ENCODE measurements around the gene TNS3.

TNS3 gene

DNA sequence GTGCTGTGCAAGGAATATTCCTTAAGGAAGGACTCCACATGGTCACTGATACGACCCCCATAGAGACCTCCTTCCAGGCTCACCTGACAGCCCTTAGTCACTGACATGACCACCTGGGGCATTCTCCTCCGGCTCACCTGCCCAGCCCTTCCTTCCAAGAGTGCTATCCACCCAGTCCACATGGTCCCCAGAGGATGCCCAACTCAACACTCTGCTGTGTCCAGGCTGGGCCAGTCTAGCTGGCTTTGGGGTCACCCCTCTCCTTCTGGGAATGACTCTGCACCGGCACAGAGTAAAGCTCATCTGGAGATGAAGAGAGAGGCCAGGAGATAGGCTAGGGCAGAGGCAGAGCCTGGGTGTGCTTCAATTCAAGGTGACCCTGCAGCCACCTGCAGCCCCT, 300.8 kb downstream of the TNS3 start:
- TF ChIP-seq, protein P1, sequence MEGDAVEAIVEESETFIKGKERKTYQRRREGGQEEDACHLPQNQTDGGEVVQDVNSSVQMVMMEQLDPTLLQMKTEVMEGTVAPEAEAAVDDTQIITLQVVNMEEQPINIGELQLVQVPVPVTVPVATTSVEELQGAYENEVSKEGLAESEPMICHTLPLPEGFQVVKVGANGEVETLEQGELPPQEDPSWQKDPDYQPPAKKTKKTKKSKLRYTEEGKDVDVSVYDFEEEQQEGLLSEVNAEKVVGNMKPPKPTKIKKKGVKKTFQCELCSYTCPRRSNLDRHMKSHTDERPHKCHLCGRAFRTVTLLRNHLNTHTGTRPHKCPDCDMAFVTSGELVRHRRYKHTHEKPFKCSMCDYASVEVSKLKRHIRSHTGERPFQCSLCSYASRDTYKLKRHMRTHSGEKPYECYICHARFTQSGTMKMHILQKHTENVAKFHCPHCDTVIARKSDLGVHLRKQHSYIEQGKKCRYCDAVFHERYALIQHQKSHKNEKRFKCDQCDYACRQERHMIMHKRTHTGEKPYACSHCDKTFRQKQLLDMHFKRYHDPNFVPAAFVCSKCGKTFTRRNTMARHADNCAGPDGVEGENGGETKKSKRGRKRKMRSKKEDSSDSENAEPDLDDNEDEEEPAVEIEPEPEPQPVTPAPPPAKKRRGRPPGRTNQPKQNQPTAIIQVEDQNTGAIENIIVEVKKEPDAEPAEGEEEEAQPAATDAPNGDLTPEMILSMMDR (IDR thresholded peaks at IDR 0.05; ENCODE audit: low read depth, low read length) = no peak
- no peak for DNase-seq (ENCODE audit: extremely low read depth, low read depth)

DNA sequence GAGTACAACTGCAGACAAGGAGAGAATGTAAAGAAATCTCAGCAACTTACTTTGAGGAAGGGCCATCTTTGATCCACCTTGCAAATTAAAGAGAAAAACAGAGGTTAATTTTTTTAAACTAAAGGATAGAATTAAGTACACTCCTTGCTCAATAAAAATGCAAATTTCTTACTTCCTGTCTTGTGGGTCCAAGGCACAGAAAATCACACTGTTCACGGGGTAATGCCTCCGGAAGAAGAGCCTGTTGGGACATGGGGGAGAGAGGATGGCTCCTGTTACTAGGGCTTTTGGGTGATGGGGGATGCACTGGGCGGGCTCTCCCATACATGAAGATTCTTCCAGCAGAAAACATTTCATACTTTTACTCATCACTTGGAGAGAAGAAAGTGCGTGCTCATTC, 301.8 kb downstream of the TNS3 start:
- DNase-seq (ENCODE audit: extremely low read depth, low read depth) = no peak
- TF ChIP-seq, protein P1 (IDR thresholded peaks at IDR 0.05; ENCODE audit: low read depth, low read length) = no peak

DNA sequence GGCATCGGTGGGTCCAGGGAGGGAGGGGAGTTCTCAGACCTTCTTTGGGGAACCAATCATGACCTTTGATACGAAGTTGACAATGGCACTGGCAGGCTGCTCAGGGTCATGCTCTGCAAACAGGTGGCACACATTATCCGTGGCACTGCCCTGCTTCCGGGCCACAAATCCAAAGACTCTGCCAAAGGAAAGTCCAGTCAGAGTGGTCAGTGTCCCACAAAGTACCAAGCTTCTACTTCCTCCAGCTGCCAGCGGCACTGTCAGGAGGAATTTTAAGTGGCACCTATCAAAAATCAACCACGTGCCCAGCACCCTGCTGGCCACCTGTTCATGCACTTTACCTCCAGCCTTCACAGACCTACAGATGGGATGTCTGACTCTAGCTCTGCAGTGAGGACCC, 303.9 kb downstream of the TNS3 start:
- TF ChIP-seq, protein P1 (IDR thresholded peaks at IDR 0.05; ENCODE audit: low read depth, low read length) = no peak
- DNase-seq (ENCODE audit: extremely low read depth, low read depth) = no peak

DNA sequence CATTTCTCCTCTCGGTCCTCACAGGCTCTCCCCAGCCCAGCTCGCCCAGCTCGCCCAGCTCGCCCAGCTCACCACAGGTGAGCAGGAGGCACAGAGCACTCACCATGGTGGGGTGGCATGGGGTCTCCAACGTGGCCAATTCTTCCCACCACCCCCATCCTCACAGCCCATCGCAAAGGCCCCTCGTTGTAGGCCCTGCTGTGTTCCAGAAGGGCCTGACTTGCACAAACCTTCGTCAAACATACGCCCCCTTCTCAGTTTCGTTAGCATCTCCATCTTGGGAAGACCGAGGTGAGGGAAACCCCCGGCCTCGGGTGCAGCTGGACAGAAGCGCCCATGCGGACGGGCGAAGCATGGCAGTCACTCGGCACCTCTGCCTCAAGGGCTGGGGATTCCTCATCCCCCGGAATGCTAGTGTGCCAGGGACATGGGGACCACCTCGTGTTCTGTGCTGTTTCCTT, 304.6 kb downstream of the TNS3 start:
- no peak for DNase-seq (ENCODE audit: extremely low read depth, low read depth)
- TF ChIP-seq, protein P1 (IDR thresholded peaks at IDR 0.05; ENCODE audit: low read depth, low read length) = no peak

DNA sequence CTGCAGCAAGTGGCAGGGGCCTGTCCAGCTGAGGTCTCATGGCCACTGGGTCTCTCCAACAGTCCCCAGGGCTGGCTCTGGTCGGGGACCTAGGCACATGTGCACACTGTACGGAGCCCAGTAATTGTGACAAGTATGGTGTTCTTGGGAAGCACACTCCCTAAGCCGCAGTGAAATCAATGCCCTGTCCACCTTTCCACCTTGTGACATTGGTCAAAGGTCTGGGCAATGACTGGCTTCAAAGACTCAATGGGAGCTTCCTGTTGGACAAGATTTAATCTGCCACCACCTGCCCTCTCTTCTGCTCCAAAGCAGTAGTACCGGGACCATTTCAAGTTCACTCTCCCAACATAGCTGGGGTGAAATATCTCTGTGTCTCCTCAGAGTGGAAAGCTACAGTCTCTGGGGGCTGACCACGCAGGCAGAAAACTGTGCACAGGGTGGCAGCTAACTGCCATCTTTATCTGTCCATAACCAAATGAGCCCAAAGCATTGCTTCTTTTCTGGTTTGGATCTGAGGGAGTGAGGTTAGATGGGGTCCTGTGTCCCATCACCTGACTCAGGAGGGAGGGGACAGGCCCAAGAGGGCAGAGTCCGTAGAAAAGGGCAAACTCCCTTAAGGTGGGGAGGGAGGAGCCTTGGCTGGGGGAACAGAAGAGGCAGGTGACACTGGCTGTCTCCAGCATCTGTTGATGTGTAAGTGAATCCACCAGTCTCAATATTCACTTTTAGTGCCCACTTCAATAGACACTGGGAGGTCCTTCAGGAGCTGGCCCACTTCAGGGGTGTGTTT, 307.7 kb downstream of the TNS3 start:
- TF ChIP-seq, protein P1 (IDR thresholded peaks at IDR 0.05; ENCODE audit: low read depth, low read length) = no peak

DNA sequence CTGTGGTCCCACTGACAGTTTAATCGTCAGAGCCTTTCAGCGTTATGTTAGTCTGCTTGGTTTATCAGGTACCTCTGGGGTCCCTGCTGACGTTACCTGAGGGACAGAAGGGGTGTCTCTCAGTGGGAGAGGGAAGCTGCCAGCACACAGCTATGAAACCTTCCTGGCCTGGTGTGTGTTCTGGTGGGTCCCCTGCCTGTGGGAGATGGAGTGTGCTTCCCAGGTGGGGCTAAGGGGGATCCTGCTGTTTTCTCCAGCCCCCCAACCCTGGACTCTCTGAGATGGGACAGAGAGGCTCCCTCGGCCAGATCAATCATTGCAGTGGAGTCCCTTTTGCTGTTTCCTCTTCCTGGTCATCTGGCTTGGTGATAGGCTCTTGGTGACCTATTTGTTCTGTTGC, 308.8 kb downstream of the TNS3 start:
- TF ChIP-seq, protein P1 (IDR thresholded peaks at IDR 0.05; ENCODE audit: low read depth, low read length) = no peak
- DNase-seq (ENCODE audit: extremely low read depth, low read depth) = no peak

More for the DNA sequence above, 307.7 kb downstream of the TNS3 start:
- DNase-seq (ENCODE audit: extremely low read depth, low read depth) = no peak

DNA sequence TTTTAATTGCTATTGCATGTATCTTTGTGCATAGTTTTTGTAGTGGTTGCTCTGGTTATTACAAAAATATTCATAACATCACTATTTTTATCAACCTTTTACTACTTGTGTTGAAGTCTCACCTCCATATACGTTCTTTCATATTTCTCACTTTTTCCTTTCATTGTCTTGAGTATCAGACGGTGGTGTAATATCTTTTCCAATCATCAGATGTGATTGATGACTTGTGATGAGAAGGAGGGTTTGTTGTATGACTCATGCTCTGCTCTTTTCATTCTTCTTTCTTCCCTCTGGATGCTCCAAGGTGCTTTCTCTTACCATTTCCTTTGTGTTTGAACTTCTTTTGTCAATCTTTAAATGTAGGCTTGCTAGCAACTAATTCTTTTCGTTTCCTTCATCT, 310.2 kb downstream of the TNS3 start:
- no peak for DNase-seq (ENCODE audit: extremely low read depth, low read depth)
- TF ChIP-seq, protein P1 (IDR thresholded peaks at IDR 0.05; ENCODE audit: low read depth, low read length) = no peak

Measured in AG09319 (cell line).